Fibroblast of the aortic adventitia (primary cell): ENCODE data around the gene ANKRD6. TPM values are rescaled to one million over a fixed set of nuclear protein-coding genes. Genes with fewer than 3 reads are reported as not detected.
"Not testable (repeated sequence)": the region's sequence is repeated elsewhere in the genome, so short reads cannot be mapped to it uniquely, and the experiment has no call there.

Source experiments
- DNase-seq: peaks from one replicate; pipeline ENCODE4 v3.0.0-alpha.2; 2010; ENCODE audit warnings: low read depth
- H3K4me3 ChIP-seq: 2 replicates; pipeline ENCODE4 v1.5.1; 2011; ENCODE audit warnings: low read depth, mild to moderate bottlenecking, control low read depth, low read length, moderate library complexity
- CTCF ChIP-seq: IDR thresholded peaks from 2 replicates; pipeline ENCODE4 v1.5.1; 2011; ENCODE audit warnings: mild to moderate bottlenecking, low read length, control low read depth, inconsistent platforms; ENCODE audit not compliant: insufficient read depth
- total RNA-seq: library from RNA; depleted of rRNA; stranded (reverse); fragments of >200 nt; gene quantifications from 2 replicates; pipeline ENCODE4 v1.2.3, GENCODE V29; 2012; ENCODE audit warnings: low replicate concordance

The ANKRD6 gene
- total RNA-seq, 1 donor, result 14.6 TPM

- no peak for DNase-seq
- no peak overlapping the region for H3K4me3 ChIP-seq
- TF ChIP-seq CTCF, result no peak
Measured at GRCh38 chr6:89619567-89619966, 186.6 kb downstream of the ANKRD6 start.

GRCh38 chr6:89623749-89624148 lies 190.8 kb downstream of the ANKRD6 start:
- DNase-seq, result no peak
- H3K4me3 ChIP-seq, result no peak overlapping the region
- no peak for TF ChIP-seq CTCF

GRCh38 chr6:89630488-89630887 lies 197.5 kb downstream of the ANKRD6 start:
- DNase-seq, result no peak
- no peak for TF ChIP-seq CTCF
- H3K4me3 ChIP-seq, result no peak overlapping the region

GRCh38 chr6:89636412-89636811 lies 203.5 kb downstream of the ANKRD6 start:
- H3K4me3 ChIP-seq, DNase-seq: not testable (repeated sequence)

GRCh38 chr6:89637960-89638319 lies 205.0 kb downstream of the ANKRD6 start:
- no peak for TF ChIP-seq CTCF
- DNase-seq, result no peak
- H3K4me3 ChIP-seq, result peak overlapping the region; percentile 90

GRCh38 chr6:89638320-89639195 lies 205.6 kb downstream of the ANKRD6 start, which contains the start of gene LYRM2:
Gene LYRM2 (minus strand): TSS chr6:89638747. CDS start chr6:89638716, 31 bp downstream.
- TF ChIP-seq CTCF, result peak; percentile 27
- H3K4me3 ChIP-seq, result peak within 1 kb of the TSS; percentile 90
- peak; percentile 91 for DNase-seq

- H3K4me3 ChIP-seq, result no peak overlapping the region
- no peak for DNase-seq
- no peak for TF ChIP-seq CTCF
Measured at GRCh38 chr6:89640804-89641203, 207.9 kb downstream of the ANKRD6 start.

GRCh38 chr6:89641581-89641980 lies 208.6 kb downstream of the ANKRD6 start:
- not testable (repeated sequence) for DNase-seq, H3K4me3 ChIP-seq
